ENCODE results near the gene TFCP2. TPM values are rescaled to one million over a fixed set of nuclear protein-coding genes. Genes with fewer than 3 reads are reported as not detected.

Gene TFCP2
- total RNA-seq, 2 donors from 2014 or later = 8.6 to 9.6 TPM

- peak in 1 of 2 donors; percentile 17 for TF ChIP-seq CTCF (IDR thresholded peaks at IDR 0.05)
- peaks cover 0 to 25% of the 10 kb centered on the region in 2 donors for H3K4me1 ChIP-seq
- no peaks in the 10 kb centered on the region for H3K27me3 ChIP-seq
- no peaks in the 10 kb centered on the region for H3K9me3 ChIP-seq
- H3K4me3 ChIP-seq = peak overlapping the region; percentile 91 to 96
- no peaks in the 10 kb centered on the region for H3K36me3 ChIP-seq
- peak overlapping the region; percentile 98 to 99 for H3K27ac ChIP-seq
- peak; percentile 65 for DNase-seq (ENCODE audit: low spot score)
These were observed 44.4 kb upstream of the TFCP2 start for GRCh38 chr12:51217133-51217967.

GRCh38 chr12:51216642-51217041 is 43.7 kb upstream of the TFCP2 start:
- H3K27ac ChIP-seq = peak overlapping the region; percentile 98 to 99
- H3K27me3 ChIP-seq = no peaks in the 10 kb centered on the region
- H3K4me3 ChIP-seq = peak overlapping the region; percentile 91 to 96
- no peak for TF ChIP-seq CTCF (IDR thresholded peaks at IDR 0.05)
- no peaks in the 10 kb centered on the region for H3K36me3 ChIP-seq
- no peaks in the 10 kb centered on the region for H3K9me3 ChIP-seq
- DNase-seq (ENCODE audit: low spot score) = no peak
- peaks cover 0 to 25% of the 10 kb centered on the region in 2 donors for H3K4me1 ChIP-seq

GRCh38 chr12:51214895-51215294 is 42.0 kb upstream of the TFCP2 start:
- Histone ChIP-seq H3K27me3 (no peaks in the 10 kb centered on the region), H3K4me1 (peaks cover 0 to 25% of the 10 kb centered on the region in 2 donors), H3K36me3 (no peaks in the 10 kb centered on the region), H3K27ac (no peak overlapping the region), H3K9me3 (no peaks in the 10 kb centered on the region), H3K4me3 (no peak overlapping the region)
- TF ChIP-seq CTCF (IDR thresholded peaks at IDR 0.05) = no peak
- no peak for DNase-seq (ENCODE audit: low spot score)

- Histone ChIP-seq H3K36me3 (no peaks in the 10 kb centered on the region), H3K9me3 (no peaks in the 10 kb centered on the region), H3K4me3 (no peak overlapping the region), H3K4me1 (no peaks in the 10 kb centered on the region), H3K27ac (no peak overlapping the region), H3K27me3 (no peaks in the 10 kb centered on the region)
- DNase-seq (ENCODE audit: low spot score) = no peak
- TF ChIP-seq CTCF (IDR thresholded peaks at IDR 0.05) = no peak
These were observed 37.9 kb upstream of the TFCP2 start for GRCh38 chr12:51210690-51211395.

GRCh38 chr12:51209259-51209658 is 36.3 kb upstream of the TFCP2 start:
- H3K9me3 ChIP-seq = no peaks in the 10 kb centered on the region
- no peaks in the 10 kb centered on the region for H3K36me3 ChIP-seq
- no peak overlapping the region for H3K27ac ChIP-seq
- H3K4me1 ChIP-seq = no peaks in the 10 kb centered on the region
- H3K27me3 ChIP-seq = no peaks in the 10 kb centered on the region
- DNase-seq (ENCODE audit: low spot score) = no peak
- no peak for TF ChIP-seq CTCF (IDR thresholded peaks at IDR 0.05)
- H3K4me3 ChIP-seq = no peak overlapping the region
